Neural cell (in vitro differentiated cells): Measurements from ENCODE around the gene LATS2. TPM values are rescaled to one million over a fixed set of nuclear protein-coding genes. Genes with fewer than 3 reads are reported as not detected.
"Not testable (repeated sequence)": the region's sequence is repeated elsewhere in the genome, so short reads cannot be mapped to it uniquely, and the experiment has no call there.

Experiments used
- H2AFZ ChIP-seq: fragments of 200-600, 300-800 bp; sonication (generic), shearing (Covaris generic); 2 replicates; pipeline ENCODE4 v1.6.0; 2014; ENCODE audit warnings: low read depth, mild to moderate bottlenecking, antibody characterized with exemption, low read length, moderate library complexity
- H3F3A ChIP-seq: fragments of 200-600 bp; shearing (Covaris generic); 2 replicates; pipeline ENCODE4 v1.6.1; 2016; ENCODE audit warnings: mild to moderate bottlenecking, moderate library complexity, mixed read lengths, antibody characterized with exemption, low read length; ENCODE audit not compliant: insufficient read depth, poor library complexity, severe bottlenecking
- H3K27ac ChIP-seq: fragments of 200-600, 300-800 bp; sonication (generic), shearing (Covaris generic); 2 replicates; pipeline ENCODE4 v1.5.1; 2014; ENCODE audit warnings: mild to moderate bottlenecking, low read length, moderate library complexity
- H3K27me3 ChIP-seq: fragments of 300-800, 200-600 bp; sonication (generic), shearing (Covaris generic); 2 replicates; pipeline ENCODE4 v1.6.0; 2014; ENCODE audit warnings: mild to moderate bottlenecking, low read depth, low read length, moderate library complexity; ENCODE audit not compliant: insufficient read depth
- H3K36me3 ChIP-seq: fragments of 300-800, 200-600 bp; sonication (generic), shearing (Covaris generic); 2 replicates; pipeline ENCODE4 v1.5.1; 2014; ENCODE audit warnings: mild to moderate bottlenecking, antibody characterized with exemption, low read length, moderate library complexity; ENCODE audit not compliant: insufficient read depth
- H3K4me2 ChIP-seq: fragments of 300-800, 200-600 bp; sonication (generic), shearing (Covaris generic); 2 replicates; pipeline ENCODE4 v1.6.0; 2014; ENCODE audit warnings: mild to moderate bottlenecking, low read length
- H3K4me3 ChIP-seq: fragments of 300-800, 200-600 bp; sonication (generic), shearing (Covaris generic); 2 replicates; pipeline ENCODE4 v1.5.1; 2014; ENCODE audit warnings: mild to moderate bottlenecking, low read length, moderate library complexity
- H3K79me2 ChIP-seq: fragments of 200-600 bp; shearing (Covaris generic); replicated peaks from 2 replicates; pipeline ENCODE4 v1.6.0; 2014; ENCODE audit warnings: mild to moderate bottlenecking, low read length, moderate library complexity; ENCODE audit not compliant: insufficient read depth
- H3K9ac ChIP-seq: fragments of 300-800, 200-600 bp; sonication (generic), shearing (Covaris generic); 2 replicates; pipeline ENCODE4 v1.6.1; 2016; ENCODE audit warnings: mild to moderate bottlenecking, low read length, mixed read lengths
- H3K9me2 ChIP-seq: fragments of 200-600 bp; shearing (Covaris generic); 2 replicates; pipeline ENCODE4 v1.6.1; 2016; ENCODE audit warnings: mild to moderate bottlenecking, low read length, mixed read lengths; ENCODE audit not compliant: insufficient read depth
- H3K9me3 ChIP-seq: fragments of 200-600, 300-800 bp; sonication (generic), shearing (Covaris generic); 2 replicates; pipeline ENCODE4 v1.6.1; 2016; ENCODE audit warnings: mild to moderate bottlenecking, mixed run types, low read length, moderate library complexity, mixed read lengths
- H4K20me1 ChIP-seq: fragments of 200-600 bp; shearing (Covaris generic); 2 replicates; pipeline ENCODE4 v1.6.1; 2016; ENCODE audit warnings: mild to moderate bottlenecking, mixed run types; ENCODE audit not compliant: insufficient read depth
- EP300 ChIP-seq: fragments of 450-650 bp; conservative IDR thresholded peaks from 2 replicates; pipeline ENCODE4 v1.6.1; 2014; ENCODE audit warnings: antibody characterized with exemption, mild to moderate bottlenecking, moderate library complexity; ENCODE audit not compliant: poor library complexity, severe bottlenecking
- EZH2 ChIP-seq: fragments of 200-600, 300-800 bp; shearing (Covaris generic), sonication (generic); IDR thresholded peaks from 2 replicates; pipeline ENCODE4 v1.6.1; 2014; ENCODE audit warnings: antibody characterized with exemption, low read length, borderline replicate concordance, mild to moderate bottlenecking; ENCODE audit not compliant: insufficient read depth, poor library complexity, severe bottlenecking
- MXI1 ChIP-seq: fragments of 450-650 bp; conservative IDR thresholded peaks from 2 replicates; pipeline ENCODE4 v1.6.1; 2014; ENCODE audit warnings: antibody characterized with exemption, mild to moderate bottlenecking; ENCODE audit not compliant: poor library complexity, severe bottlenecking
- POLR2AphosphoS5 ChIP-seq: IDR thresholded peaks from 2 replicates; pipeline ENCODE4 v1.6.1; 2012
- RAD21 ChIP-seq: fragments of 450-650 bp; conservative IDR thresholded peaks from 2 replicates; pipeline ENCODE4 v1.6.1; 2014; ENCODE audit warnings: antibody characterized with exemption, mild to moderate bottlenecking, moderate library complexity
- SMC3 ChIP-seq: fragments of 450-650 bp; conservative IDR thresholded peaks from 2 replicates; pipeline ENCODE4 v1.6.1; 2014; ENCODE audit warnings: antibody characterized with exemption, mild to moderate bottlenecking, moderate library complexity; ENCODE audit not compliant: poor library complexity
- TAF1 ChIP-seq: IDR thresholded peaks from 2 replicates; pipeline ENCODE4 v1.6.1; 2012; ENCODE audit warnings: low read depth
- polyA plus RNA-seq: library from polyadenylated mRNA; depleted of rRNA; stranded (reverse); fragments of >200 nt; gene quantifications from 2 replicates; pipeline ENCODE4 v1.2.3, GENCODE V29; 2014
- TF ChIP-seq, protein P1 (sequence below): IDR thresholded peaks from 2 replicates; pipeline ENCODE4 v1.6.1; 2012; ENCODE audit warnings: borderline replicate concordance
- TF ChIP-seq, protein P2 (sequence below): fragments of 450-650 bp; IDR thresholded peaks from 2 replicates; pipeline ENCODE4 v1.5.1; 2014; ENCODE audit warnings: antibody characterized with exemption, mild to moderate bottlenecking, moderate library complexity; ENCODE audit not compliant: poor library complexity, severe bottlenecking

The LATS2 gene
- polyA plus RNA-seq, 1 donor from 2014 or later = 2.6 TPM

DNA sequence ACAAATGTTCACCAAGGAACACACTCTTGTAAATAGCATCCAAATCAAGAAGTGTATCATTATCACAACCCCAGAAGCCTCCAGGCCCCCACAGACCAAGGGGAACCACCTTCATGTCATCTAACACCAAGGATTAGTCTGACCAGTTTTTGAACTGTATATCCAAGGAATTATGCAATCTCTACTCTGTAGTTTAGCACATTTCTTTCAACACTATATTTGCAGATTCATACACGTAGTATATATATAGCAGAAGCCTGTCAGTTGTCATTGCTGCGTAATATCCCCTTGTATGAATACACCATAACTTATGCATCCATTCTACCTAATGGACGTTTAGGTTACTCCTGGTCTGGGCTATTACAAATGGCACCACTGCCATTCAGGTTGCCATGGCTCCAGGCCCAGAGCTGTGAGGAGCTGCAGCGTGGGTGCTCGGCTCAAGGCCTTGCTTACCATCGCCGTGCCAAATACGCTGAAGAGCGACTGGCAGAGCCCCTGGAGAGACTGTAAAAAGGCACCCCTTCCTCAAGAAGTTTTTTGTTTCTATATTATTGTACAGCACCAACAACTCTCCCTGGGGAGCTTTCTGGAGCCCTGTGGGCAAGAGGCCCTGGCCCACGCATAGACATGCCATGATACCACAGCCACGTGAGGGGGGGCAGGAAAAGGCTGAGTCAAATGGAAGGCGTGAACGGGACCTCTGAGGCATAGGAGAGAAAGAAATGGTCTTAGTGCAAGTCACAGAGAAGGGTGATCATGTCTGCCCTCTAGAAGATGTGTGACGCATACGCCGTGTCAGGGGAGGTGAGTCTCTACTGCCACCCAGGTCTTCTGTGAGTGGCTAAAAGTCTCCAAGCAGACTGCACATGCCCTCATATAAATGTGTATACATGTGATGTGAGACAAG lies 10.8 kb downstream of the LATS2 start:
- Histone ChIP-seq H3K79me2 (peaks cover 49% of the 10 kb centered on the region), H3K4me3 (no peak overlapping the region), H4K20me1 (no peaks in the 10 kb centered on the region), H3K9me3 (no peaks in the 10 kb centered on the region), H3K27ac (no peak overlapping the region), H3K4me2 (no peak overlapping the region), H3K9ac (no peak overlapping the region), H3F3A (no peaks in the 10 kb centered on the region), H3K9me2 (no peaks in the 10 kb centered on the region), H3K27me3 (no peaks in the 10 kb centered on the region), H2AFZ (no peak overlapping the region), H3K36me3 (no peaks in the 10 kb centered on the region)
- TF ChIP-seq SMC3 (no peak), MXI1 (no peak), RAD21 (no peak), TAF1 (no peak), POLR2AphosphoS5 (no peak), EP300 (no peak), EZH2 (no peak)
- TF ChIP-seq, protein P1, sequence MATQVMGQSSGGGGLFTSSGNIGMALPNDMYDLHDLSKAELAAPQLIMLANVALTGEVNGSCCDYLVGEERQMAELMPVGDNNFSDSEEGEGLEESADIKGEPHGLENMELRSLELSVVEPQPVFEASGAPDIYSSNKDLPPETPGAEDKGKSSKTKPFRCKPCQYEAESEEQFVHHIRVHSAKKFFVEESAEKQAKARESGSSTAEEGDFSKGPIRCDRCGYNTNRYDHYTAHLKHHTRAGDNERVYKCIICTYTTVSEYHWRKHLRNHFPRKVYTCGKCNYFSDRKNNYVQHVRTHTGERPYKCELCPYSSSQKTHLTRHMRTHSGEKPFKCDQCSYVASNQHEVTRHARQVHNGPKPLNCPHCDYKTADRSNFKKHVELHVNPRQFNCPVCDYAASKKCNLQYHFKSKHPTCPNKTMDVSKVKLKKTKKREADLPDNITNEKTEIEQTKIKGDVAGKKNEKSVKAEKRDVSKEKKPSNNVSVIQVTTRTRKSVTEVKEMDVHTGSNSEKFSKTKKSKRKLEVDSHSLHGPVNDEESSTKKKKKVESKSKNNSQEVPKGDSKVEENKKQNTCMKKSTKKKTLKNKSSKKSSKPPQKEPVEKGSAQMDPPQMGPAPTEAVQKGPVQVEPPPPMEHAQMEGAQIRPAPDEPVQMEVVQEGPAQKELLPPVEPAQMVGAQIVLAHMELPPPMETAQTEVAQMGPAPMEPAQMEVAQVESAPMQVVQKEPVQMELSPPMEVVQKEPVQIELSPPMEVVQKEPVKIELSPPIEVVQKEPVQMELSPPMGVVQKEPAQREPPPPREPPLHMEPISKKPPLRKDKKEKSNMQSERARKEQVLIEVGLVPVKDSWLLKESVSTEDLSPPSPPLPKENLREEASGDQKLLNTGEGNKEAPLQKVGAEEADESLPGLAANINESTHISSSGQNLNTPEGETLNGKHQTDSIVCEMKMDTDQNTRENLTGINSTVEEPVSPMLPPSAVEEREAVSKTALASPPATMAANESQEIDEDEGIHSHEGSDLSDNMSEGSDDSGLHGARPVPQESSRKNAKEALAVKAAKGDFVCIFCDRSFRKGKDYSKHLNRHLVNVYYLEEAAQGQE = no peak
- TF ChIP-seq, protein P2, sequence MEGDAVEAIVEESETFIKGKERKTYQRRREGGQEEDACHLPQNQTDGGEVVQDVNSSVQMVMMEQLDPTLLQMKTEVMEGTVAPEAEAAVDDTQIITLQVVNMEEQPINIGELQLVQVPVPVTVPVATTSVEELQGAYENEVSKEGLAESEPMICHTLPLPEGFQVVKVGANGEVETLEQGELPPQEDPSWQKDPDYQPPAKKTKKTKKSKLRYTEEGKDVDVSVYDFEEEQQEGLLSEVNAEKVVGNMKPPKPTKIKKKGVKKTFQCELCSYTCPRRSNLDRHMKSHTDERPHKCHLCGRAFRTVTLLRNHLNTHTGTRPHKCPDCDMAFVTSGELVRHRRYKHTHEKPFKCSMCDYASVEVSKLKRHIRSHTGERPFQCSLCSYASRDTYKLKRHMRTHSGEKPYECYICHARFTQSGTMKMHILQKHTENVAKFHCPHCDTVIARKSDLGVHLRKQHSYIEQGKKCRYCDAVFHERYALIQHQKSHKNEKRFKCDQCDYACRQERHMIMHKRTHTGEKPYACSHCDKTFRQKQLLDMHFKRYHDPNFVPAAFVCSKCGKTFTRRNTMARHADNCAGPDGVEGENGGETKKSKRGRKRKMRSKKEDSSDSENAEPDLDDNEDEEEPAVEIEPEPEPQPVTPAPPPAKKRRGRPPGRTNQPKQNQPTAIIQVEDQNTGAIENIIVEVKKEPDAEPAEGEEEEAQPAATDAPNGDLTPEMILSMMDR = no peak

DNA sequence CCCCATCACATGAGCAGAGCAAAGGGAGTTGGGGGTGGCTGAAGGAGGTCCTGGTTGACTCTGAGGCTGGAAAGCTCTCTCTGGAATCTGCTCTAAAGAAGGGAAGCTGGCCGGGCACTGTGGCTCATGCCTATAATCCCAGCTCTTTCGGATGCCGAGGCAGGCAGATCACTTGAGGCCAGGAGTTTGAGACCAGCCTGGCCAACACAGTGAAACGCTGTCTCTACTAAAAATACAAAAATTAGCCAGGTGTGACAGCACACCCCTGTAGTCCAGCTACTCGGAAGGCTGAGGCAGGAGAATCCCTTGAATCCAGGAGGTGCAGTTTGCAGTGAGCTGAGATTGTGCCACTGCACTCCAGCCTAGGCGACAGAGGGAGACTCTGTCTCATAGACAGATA lies 11.7 kb downstream of the LATS2 start:
- H4K20me1 ChIP-seq, H2AFZ ChIP-seq, H3K27ac ChIP-seq, H3K9me2 ChIP-seq, H3K9ac ChIP-seq, H3F3A ChIP-seq, H3K4me2 ChIP-seq, H3K36me3 ChIP-seq, H3K9me3 ChIP-seq, H3K4me3 ChIP-seq, H3K27me3 ChIP-seq: not testable (repeated sequence)
- H3K79me2 ChIP-seq = peaks cover 42% of the 10 kb centered on the region
